ENCODE data around the gene THADA.

The THADA gene

DNA sequence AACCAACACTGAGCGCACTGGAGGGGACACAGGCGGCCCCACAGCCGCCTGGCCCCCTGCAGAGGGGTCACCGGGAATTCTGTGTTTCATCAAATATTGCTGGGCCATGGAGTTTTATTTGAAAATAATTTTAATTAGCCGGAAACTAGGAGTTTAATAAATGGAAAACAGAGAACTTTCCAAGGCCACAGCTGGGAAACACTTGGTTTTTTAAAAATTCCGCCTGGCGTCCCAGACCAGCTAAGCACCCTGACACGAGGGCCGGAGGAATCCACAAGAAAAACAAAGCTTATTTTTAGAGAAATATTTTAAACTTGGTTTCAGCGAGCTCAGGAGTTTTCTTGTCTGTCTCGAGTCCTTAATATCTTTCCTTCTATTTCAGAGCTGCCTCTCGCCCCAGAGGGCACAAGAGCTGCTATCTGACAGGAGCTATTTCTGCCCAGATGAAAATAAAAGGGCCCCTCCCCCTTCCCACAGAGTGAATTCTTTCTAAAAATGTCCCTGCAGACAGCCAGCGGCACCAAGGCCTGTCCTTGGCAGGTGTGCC, 377.6 kb downstream of the THADA start:
- peak; percentile 56 for DNase-seq

GRCh38 chr2:43217228-43218154, 378.3 kb downstream of the THADA start:
- no peak for DNase-seq

GRCh38 chr2:43216629-43217028, 379.2 kb downstream of the THADA start:
- no peak for DNase-seq

DNA sequence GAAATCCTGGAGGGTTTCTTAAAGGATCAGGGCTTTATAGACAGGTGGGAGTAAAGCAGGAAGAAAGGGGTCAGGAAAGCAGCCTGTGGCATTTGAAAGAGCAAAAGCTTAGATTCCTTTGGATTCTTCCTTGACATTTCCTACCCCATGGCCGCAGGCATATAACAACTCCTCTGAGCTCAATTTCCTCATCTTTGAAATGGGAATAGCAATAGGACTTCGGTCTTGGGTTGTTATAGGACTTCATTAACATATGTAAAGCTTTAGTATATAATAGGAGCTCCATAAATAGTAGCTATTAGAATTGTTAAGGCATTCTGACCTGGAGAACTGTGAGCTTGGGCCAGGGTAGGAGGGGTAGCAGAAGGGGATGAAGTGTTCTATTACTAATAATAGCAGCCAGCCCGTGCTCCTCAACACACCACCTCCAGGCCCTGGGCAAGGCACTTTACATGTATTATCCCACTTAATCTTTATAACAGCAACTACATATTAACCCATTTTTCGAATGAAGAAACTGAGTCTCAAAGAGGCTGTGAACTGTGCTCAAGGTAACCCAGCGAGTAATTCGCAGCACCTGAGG, 380.1 kb downstream of the THADA start:
- no peak for DNase-seq

DNA sequence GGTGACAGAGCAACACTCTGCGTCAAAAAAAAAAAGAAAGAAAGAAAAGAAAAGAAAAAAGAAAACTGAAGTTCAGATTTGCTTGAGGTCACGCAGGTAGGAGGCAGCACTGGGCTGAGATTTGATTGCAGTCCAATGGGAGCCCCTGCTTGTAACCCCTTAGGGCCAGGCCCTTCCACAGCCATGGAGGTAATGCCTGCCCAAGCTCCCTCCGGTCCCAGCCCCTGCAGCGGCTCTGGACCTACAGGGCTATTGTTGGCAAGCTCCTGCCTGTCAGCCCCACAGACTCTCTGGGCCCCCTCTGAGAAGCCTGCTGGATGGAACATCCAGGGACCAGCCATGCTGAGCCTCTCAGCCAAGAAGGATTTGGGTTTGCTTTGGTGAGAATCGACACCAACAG, 381.6 kb downstream of the THADA start:
- no peak for DNase-seq

- DNase-seq = no peak
Observed at GRCh38 chr2:43212931-43213330, 382.9 kb downstream of the THADA start.

- DNase-seq = no peak
Observed at GRCh38 chr2:43212216-43212835, 383.5 kb downstream of the THADA start.

DNA sequence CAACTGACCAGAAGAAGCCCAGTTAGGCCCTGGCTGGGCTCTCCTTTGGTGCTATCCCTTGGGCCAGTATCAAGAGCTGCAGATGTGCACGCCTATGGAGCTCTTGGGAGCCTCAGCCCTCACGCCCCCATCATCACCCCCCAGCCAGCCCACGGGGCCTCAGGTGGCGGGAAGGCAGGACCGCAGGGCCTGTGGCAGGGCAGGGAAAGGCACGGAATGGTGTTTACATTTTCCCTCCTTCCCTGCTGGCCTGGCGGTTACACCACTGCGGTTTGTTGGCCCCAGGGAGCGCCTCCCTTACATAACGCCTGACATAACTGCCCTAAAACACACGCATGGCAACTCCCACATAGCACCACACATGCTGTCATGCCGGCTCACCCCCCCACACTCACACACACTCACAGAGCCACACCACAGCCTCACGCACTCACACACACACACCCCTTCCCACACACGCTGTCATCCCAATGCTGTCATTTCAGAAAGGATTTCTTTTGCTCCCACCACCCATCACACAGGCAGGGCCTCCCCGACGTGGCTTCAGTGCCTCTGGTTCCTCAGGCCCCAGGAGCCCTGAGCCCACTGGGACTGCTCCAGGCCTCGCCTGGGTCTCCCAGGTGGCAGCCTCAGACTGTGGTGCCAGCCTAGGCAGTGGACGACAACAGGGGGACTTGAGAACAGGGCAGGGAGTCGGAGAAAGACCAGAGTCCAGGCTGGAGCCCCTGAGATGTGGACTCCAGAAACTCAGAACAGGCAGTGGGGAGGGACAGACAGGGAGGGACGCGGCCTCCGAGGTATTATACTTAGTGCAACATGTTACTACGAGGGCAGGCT, 385.2 kb downstream of the THADA start:
- peak; percentile 74 for DNase-seq

- no peak for DNase-seq
Observed at GRCh38 chr2:43210125-43210466, 385.7 kb downstream of the THADA start.

DNA sequence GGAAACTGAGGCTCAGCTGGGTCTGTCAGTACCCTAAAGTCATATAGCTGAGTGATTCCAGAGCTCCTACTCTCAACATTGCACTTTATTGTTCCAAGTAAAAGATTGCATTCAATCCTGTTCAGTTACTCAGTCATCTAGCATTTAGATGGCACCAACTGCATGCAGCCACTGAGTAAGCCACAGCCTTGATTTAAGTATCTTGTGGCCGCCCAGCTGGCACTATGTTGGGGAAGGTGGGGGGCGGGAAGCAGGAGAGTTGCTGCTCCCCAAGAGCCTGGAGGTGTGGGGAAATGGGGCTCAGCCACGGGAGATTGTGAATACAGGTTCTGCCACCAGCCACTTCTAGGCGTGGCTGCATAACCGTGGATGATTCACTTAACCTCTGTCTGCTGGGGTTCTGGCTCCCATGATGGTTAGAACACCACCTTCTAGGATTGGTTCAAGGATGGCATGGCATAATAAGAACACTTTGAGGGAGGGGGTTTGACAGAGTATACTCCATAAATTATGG, 386.6 kb downstream of the THADA start:
- DNase-seq = no peak

DNA sequence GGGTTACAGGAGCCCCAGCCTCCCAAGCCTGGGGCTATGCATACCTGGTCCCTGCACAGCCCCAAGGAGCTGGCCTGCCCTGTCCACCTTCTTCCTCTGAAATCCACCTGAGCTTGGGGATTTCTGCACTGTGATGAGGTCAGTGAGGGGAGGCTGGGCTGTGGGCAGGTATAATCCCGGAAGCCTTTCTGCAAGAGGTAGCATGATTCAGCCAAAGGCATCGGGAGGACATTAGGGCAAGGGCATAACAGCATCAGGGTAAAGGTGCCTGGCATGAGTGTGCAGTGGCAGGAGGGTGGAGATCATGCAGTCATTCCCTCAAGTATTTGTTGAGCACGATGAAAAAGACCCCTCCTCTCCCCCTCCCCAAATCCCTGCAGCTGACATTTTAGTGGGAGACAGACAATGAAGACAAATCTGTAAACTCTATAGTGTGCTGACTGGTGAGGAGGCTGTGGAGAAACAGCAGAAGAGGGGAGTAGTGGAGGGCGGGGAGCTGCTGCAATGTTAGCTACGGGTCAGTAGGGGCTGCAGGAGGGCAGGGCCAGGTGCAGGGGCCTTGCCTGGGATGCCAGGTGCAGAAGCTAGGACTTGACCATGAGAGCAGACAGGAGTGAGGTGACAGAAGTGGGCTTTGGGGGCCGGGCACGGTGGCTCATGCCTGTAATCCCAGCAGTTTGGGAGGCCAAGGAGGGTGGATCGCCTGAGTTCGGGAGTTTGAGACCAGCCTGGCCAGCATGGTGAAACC, 388.1 kb downstream of the THADA start:
- DNase-seq = no peak

DNA sequence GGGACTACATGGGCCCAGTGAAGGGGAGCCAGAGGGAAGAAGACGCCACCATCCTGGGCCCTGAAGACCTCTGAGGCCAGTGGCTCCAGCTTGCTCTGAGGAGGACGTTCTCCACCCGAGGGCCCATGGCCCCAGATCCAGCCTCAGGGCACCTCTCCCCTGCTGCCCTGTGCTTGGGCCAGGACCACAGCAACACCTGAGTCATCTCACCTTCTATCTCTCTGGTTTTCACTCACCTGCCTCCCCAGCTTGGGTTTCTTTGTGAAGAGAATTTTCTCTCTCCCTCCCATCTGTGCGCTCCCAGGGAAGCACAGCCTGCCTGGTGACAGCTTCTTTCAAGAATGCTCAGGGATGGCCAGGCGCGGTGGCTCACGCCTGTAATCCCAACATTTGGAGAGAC, 389.2 kb downstream of the THADA start:
- DNase-seq = no peak

DNA sequence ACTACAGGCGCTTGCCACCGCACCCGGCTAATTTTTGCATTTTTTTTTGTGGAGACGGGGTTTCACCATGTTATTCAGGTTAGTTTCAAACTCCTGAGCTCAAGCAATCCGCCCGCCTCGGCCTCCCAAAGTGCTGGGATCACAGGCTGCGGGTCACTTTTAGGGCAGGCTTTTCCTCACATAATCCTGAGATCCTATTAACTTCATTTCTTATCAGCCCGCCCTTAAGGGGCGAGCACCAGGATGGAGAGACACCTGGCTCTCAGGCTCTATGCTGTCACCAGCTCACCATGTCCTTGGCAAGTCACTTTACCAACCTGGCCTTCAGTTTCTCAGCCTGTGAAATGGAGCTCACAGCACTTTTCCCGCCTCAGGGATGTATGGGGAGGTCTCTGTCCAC, 392.5 kb downstream of the THADA start:
- DNase-seq = no peak

- no peak for DNase-seq
Observed at GRCh38 chr2:43202289-43202688, 393.5 kb downstream of the THADA start.

DNA sequence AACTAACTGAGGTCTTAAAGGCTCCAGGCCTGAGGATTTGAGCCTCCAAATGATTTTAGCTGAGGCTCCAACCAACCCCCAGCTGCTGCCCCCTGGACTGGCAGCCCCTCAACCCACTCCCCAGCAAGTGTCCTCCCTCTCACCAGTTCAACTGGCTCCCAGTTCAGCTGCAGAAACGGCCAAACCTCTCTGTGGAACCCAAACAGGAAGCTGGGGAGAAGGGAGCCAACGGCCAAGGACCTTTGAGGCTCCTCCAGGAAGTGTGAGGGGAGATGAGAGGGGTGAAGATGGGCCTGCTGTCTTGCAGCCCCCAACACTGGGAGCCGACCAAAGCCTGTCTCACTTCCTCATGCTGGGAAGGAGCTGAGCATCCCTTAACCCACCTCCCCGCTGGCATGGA, 394.3 kb downstream of the THADA start:
- DNase-seq = no peak

GRCh38 chr2:43201016-43201415, 394.8 kb downstream of the THADA start:
- DNase-seq = no peak

DNA sequence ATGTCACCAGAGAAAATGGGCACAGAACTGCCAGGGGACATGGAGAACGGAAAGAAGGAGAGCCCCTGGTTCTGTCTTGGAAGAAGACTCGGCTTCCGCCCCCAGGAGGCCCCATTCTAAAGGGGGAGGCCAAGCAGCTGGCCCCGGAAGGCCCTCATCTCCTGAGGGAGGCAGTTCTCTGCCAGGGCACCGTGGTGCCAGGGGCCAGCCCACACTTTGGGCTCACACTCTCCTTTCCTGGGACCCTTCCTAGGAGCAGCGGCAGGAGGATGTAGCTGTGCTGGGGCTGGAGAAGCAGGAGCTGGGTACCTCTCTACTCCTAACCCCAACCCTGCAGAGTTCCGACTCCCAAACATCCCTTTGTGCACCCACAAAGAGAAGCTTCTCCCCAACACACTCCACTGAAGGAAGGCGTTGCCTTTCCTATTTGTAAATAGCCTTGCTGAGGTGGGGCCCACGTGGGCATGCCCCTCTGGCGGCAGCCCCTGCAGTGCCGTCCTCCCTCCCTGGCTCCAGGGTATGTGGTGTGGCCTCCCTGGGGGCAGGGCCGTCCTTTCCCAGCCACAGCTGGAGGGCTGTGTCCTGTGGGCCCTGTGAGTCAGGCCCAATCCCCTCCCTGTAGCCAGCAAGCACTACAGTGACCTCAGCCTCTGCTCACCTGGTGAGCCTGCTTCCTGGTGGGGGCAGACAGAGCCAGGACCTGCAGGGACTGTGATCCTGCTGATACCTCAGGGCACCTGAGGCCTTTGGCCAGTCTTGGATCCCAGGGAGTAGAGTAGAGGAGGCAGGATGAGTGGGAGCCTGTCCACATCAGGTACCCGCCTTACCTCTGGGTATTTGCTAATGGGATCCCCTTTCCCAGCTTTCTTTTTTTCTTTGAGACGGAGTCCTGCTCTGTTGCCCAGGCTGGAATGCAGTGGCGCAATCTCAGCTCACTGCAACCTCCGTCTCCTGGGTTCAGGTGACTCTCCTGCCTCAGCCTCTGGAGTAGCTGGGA, 396.0 kb downstream of the THADA start:
- no peak for DNase-seq

GRCh38 chr2:43198263-43198662, 397.6 kb downstream of the THADA start:
- no peak for DNase-seq

- DNase-seq = no peak
Observed at GRCh38 chr2:43197588-43197896, 398.3 kb downstream of the THADA start.

- no peak for DNase-seq
Observed at GRCh38 chr2:43196768-43197587, 398.9 kb downstream of the THADA start.

Measured in right hindlimb (tissue), 1 donor.